Liver (tissue), 3 donors: ENCODE measurements around the gene HPCA.

Source experiments
- HNF4A ChIP-seq, 2 donors: conservative IDR thresholded peaks; 2 replicates each; pipeline ENCODE4 v1.6.1; 2016; ENCODE audit warnings: antibody characterized with exemption in 2 of 2, mild to moderate bottlenecking in 2 of 2
- SP1 ChIP-seq: IDR thresholded peaks from 2 replicates; pipeline ENCODE4 v1.6.1; 2018; ENCODE audit warnings: antibody characterized with exemption, mild to moderate bottlenecking
- TAF1 ChIP-seq: conservative IDR thresholded peaks from 2 replicates; pipeline ENCODE4 v1.6.1; 2016; ENCODE audit warnings: antibody characterized with exemption, mild to moderate bottlenecking
- YY1 ChIP-seq: IDR thresholded peaks from 2 replicates; pipeline ENCODE4 v1.6.1; 2016; ENCODE audit warnings: antibody characterized with exemption, mild to moderate bottlenecking
- TF ChIP-seq, protein P1 (sequence below): fragments of 150-350 bp; IDR thresholded peaks from 2 replicates; pipeline ENCODE4 v1.5.1; 2017; ENCODE audit warnings: improper control_type of control experiment, low read depth, low read length; ENCODE audit not compliant: missing input control
- TF ChIP-seq, protein P2 (sequence below): IDR thresholded peaks from 2 replicates; pipeline ENCODE4 v1.6.1; 2016; ENCODE audit warnings: antibody characterized with exemption
- TF ChIP-seq, protein P3 (sequence below): IDR thresholded peaks from 2 replicates; pipeline ENCODE4 v1.6.1; 2016; ENCODE audit warnings: antibody characterized with exemption, mild to moderate bottlenecking
- donor health status: healthy.
- donor health status: healthy.

DNA sequence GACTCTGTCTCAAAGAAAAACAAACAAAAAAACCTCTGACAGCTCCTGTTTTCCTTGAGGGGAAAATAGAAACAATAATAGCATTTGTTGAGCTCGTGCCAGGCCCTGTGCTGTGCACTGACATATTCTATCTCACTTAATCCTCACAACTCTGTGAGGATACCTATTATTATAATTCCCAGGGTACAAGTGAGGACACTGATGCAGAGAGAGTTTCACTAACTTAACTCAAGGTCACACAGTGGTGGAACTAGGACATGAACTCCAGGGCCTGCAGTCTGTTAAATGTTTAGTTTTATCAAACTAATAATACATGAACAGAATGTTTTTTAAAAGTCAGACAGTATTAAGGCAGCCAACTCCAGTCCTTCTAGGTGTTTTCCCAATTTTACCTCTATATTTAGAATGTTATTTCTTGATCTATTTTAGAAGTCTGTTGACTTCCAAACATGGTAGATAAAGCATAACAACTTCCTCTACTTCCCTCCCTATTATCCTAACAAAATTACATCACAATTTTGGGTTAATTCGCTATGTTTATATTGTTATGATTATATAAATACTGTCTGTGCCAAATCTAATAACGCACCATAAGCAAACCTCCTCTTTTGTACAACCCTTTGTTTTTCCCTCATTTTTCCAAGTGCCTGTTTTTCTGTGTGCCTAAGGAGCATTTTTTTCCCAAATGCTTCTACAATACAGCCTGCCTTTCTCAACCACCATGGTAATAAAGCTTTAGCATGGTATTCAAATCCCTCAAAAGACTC, 20.5 kb upstream of the HPCA start:
- TF ChIP-seq, protein P1, sequence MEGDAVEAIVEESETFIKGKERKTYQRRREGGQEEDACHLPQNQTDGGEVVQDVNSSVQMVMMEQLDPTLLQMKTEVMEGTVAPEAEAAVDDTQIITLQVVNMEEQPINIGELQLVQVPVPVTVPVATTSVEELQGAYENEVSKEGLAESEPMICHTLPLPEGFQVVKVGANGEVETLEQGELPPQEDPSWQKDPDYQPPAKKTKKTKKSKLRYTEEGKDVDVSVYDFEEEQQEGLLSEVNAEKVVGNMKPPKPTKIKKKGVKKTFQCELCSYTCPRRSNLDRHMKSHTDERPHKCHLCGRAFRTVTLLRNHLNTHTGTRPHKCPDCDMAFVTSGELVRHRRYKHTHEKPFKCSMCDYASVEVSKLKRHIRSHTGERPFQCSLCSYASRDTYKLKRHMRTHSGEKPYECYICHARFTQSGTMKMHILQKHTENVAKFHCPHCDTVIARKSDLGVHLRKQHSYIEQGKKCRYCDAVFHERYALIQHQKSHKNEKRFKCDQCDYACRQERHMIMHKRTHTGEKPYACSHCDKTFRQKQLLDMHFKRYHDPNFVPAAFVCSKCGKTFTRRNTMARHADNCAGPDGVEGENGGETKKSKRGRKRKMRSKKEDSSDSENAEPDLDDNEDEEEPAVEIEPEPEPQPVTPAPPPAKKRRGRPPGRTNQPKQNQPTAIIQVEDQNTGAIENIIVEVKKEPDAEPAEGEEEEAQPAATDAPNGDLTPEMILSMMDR: no peak
- TF ChIP-seq TAF1: no peak
- no peak for TF ChIP-seq YY1
- TF ChIP-seq HNF4A (conservative IDR thresholded peaks at IDR 0.05): no peak
- TF ChIP-seq, protein P2, sequence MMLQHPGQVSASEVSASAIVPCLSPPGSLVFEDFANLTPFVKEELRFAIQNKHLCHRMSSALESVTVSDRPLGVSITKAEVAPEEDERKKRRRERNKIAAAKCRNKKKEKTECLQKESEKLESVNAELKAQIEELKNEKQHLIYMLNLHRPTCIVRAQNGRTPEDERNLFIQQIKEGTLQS: no peak
- TF ChIP-seq SP1: no peak
- TF ChIP-seq, protein P3, sequence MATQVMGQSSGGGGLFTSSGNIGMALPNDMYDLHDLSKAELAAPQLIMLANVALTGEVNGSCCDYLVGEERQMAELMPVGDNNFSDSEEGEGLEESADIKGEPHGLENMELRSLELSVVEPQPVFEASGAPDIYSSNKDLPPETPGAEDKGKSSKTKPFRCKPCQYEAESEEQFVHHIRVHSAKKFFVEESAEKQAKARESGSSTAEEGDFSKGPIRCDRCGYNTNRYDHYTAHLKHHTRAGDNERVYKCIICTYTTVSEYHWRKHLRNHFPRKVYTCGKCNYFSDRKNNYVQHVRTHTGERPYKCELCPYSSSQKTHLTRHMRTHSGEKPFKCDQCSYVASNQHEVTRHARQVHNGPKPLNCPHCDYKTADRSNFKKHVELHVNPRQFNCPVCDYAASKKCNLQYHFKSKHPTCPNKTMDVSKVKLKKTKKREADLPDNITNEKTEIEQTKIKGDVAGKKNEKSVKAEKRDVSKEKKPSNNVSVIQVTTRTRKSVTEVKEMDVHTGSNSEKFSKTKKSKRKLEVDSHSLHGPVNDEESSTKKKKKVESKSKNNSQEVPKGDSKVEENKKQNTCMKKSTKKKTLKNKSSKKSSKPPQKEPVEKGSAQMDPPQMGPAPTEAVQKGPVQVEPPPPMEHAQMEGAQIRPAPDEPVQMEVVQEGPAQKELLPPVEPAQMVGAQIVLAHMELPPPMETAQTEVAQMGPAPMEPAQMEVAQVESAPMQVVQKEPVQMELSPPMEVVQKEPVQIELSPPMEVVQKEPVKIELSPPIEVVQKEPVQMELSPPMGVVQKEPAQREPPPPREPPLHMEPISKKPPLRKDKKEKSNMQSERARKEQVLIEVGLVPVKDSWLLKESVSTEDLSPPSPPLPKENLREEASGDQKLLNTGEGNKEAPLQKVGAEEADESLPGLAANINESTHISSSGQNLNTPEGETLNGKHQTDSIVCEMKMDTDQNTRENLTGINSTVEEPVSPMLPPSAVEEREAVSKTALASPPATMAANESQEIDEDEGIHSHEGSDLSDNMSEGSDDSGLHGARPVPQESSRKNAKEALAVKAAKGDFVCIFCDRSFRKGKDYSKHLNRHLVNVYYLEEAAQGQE: no peak
